Effector CD4-positive, alpha-beta T cell (primary cell): ENCODE measurements around the gene NUP50.
A peak's percentile ranks its signal among the peaks of the same experiment; 100 is the strongest.
"Not testable (repeated sequence)": the region's sequence is repeated elsewhere in the genome, so short reads cannot be mapped to it uniquely, and the experiment has no call there.

Source experiments
- DNase-seq: peaks from one replicate; pipeline ENCODE4 v3.0.0-alpha.2; 2020

NUP50 gene

DNA sequence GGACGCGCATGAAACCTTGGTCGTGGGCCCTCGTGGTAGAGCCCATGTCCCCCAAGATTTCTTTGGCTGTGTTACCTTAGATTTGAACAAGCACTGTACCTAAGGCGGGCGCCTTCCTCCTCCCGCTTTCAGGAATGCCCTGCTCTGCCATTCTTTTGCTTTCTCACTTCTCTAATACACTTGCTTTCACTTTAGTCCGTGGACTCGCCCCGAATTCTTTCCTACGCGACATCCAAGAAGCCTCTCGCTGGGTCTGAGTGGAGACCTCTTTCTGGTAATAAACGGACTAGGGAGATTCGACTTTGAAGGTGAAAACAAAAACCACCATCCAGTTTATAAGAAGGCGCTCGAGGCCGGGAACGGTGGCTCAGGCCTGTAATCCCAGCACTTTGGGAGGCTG, 1.2 kb upstream of the NUP50 start:
- no peak for DNase-seq

DNA sequence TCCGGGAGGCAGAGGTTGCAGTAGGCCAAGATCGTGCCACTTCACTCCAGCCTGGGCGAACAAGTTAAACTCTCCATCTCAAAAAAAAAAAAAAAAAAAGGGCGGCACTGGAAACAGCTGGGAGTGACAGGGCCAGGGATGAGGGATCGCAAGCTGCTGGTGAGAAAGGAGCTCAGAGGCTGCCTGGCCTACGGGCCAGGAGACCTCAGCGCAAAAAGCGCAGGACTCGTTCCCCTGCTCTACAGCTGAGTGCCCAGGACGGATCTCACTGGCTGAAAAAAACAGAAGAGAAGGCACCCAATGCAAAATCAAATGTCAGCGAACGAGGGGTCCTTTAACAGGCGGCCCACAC, 650 bp upstream of the NUP50 start:
- no peak for DNase-seq

DNA sequence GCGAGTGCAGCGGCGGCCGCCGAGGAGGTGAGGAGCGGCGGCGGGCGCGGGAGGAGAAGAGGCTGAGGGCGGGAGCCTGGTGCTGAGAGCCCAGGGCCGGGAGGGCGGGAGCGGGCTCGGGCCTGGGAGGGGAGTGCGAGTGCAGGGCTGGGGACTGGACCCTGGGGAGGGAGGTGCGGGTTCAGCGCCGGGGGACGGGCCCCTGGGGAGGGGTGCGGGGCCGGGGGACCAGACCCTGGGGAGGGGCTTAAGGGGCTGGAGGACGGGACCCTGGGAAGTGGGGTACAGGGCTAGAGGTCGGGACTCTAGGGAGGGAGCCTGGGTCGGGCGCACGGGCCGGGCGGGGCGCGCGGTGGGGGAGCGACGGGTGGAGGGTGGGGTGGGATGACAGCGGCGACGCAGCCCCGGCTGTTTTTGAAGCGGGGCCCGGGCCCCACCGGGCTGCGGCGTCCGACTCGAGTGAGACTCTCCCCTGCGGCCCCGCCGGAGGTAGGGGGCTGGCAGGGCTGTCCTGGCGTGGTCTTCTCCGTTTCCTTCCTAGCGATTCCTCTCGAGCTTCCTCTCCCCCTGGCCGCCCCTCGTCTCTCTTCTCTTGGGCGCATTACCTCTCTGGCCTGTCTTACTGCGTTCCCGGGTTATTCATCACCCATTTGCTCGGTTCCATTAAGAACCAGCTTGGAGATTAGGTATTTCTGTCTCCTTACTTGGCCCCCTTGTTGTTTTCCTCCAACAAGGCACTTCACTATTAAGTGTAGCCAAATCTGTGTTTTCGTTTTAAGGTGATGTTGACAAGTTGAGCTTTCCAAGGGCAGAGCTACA, 754 bp downstream of the NUP50 start:
- peak; percentile 18 for DNase-seq

DNA sequence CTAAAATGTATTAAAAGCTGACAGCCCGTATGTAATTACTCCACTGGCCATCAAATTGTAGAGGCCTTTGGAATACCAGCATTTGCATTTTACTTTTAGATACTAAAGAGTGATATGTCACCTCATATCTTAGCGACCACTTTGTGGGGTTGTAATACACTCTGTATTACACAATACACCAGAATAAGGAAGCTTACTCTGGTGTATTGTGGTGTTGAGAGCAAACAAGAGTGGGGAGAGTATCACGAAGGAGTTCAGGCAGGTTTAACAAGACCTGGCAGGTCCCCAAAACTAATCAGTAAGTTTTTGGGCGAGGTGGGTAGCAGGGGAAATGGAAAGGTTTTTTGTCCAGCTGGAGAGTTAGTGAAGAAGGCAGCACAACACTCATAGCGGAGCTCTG, 3.2 kb downstream of the NUP50 start:
- DNase-seq: no peak

DNA sequence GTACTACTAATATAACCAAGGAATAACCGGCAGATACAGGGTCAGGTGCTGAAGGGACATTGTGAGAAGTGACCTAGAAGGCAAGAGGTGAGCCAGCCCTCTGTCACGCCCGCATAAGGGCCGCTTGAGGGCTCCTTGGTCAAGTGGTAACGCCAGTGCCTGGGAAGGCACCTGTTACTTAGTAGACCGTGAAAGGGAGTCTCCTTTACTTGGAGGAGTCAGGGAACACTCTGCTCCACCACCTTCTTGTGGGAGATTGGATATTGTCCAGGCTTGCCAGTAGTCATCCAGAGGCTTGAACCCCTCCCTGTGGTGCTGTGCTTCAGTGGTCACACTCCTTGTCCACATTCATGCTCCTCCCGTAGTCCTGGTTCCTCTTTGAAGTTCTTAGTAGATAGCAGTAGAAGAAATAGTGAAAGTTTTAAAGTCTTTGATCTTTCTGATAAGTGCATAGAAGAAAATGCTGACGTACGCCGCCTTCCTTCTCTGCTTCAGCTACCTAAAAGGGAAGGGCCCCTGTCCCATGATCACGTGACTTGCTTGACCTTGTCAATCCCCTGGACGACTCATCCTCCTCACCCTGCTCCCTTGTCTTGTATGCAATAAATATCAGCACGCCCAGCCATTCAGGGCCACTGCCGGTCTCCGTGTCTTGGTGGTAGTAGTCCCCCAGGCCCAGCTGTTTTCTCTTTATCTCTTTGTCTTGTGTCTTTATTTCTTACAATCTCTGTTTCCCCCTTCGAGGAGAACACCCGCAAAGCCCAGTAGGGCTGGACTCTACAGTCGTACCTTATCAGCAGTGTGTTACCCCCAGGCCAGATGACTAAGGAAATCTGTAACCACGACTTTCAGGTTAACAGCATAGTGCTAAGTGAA, 6.1 kb downstream of the NUP50 start:
- DNase-seq: no peak

DNA sequence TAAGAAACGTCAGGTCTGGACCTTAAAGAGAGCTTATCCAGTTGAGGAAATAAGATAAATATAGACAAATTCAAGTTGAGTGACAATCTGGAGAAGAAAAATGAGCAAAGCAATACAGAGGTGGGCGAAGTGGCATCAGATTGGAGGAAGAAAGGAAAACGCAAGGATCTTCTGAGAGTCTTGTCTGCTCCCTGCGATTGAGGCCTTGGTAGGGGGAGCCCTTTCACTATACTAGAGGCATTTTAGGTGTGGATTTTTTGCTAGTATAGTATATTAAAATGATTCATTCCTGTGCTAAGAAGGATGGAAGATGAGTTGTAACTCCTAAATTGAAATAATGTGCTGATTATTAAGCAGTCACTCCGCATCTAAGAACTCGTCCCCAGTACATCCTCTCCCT, 8.1 kb downstream of the NUP50 start:
- no peak for DNase-seq

DNA sequence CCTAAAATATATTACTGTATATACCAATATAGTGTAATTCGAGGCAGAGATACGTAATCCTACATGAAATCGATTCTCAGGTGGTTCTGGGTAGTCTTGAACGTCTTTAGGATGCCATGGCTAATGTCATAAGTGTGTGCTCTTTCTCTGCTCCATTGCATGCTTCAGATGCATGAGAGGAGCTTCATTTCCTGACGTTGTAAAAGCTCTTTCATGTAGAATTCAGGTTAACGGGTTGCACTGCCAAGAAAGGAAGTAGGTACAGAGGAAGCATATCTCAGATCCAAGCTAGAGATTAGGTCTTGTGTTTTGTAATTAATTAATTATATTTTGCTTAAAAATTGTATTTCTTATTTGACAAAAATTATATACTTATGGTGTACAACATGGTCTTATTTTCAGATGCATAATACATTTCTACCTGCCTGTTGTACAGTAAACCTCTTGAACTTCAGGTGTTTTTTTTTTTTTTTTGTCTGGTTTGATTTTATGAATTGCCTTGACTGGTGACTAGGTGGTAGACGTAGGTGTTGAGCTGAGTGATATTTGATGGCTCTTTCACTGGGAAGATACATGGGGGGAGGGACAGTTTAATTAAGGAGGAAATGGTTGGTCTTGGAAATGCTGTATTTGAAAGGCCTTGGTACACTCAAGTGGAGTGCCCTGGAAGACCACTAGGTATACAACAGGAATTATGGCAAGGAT, 9.3 kb downstream of the NUP50 start:
- DNase-seq: no peak

DNA sequence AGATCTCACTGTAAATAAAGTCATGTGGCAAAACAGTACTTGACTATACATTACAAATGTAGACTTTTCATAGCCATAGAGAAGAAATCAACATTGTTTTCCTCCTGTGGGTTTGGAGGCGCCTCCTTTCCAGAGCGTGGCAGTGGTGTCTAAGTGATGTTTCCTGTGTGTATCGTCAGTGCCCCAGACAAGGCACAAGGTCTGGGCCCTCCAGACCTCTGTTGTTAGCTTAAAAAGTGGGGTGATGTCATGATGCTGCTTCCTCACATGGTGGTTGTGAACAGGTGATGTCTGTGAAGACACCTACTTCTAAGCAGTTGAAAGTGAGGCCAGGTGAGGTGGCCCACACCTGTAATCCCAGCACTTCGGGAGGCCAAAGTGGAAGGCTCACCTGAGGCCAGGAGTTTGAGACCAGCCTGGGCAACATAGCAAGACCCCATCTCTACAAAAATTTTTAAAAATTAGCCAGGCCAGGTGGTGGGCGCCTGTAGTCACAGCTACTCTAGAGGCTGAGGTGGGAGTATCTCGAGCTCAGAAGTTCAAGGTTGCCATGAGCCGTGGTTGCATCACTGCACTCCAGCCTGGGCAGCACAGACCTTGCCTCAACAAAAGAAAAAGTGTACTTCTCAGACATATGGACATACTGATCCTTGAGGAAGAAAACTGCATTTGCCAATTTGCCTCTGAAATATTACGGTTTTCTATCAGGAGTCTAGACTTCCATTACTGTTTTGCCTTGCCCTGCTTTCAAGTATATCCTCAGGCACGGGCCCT, 15.7 kb downstream of the NUP50 start:
- peak; percentile 38 for DNase-seq

DNA sequence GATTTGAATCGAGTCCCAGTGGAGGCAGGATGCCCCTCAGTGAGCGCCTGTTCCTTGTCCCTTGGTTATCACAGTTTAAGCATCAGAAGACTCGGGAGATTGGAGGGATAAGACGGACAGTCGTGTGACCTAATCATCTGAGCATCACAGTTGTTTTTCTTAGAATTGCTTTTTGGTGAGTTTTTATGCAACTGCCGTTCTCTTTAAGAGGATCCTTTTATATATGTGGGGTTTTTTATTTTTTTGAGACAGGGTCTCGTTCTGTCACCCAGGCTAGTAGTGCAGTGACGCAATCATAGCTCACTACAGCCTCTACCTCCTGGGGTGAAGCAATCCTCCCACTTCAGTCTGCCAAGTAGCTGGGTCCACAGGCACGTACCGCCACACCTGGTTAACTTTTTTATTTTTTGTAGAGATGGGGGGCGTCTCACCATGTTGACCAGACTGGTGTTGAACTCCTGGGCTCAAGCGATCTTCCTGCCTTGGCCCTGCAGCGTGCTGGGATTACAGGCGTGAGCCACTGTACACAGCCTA, 16.5 kb downstream of the NUP50 start:
- no peak for DNase-seq

DNA sequence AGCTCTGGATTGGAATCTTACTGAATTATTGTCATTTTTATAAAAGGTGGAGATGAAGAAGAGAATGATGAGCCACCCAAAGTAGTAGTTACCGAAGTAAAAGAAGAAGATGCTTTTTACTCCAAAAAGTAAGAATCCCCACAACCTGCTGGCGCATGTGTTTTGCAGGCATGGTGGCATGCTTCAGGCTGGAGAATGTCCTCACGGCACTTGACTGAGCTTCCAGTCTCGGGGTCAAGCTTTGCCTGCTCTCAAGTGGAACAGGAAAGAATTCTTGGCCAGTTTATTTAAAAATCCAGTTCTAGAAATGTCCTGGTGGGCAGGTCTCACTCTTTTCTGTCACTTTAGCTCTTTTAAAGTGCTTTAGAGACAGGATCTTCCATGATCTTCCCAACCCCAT, 17.5 kb downstream of the NUP50 start:
- DNase-seq: no peak

DNA sequence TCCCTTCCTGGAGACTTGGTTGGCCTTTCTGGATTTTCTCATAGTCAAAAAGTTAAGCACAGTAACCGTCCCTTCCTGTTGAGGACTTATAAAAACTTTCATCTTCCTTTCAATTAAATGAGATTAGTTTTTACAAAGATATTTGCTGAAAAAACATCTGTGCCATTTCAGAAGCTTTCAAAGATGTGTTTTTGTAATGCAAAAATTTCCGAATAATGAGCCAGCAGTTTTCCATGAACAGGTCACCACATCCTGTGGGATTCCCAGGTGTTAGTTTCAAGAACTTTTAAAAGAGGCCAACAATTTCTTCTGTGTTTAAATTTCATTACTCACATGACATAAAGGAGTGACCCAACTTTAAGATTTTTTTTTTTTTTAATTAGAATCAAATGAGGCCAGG, 18.0 kb downstream of the NUP50 start:
- DNase-seq: no peak

DNA sequence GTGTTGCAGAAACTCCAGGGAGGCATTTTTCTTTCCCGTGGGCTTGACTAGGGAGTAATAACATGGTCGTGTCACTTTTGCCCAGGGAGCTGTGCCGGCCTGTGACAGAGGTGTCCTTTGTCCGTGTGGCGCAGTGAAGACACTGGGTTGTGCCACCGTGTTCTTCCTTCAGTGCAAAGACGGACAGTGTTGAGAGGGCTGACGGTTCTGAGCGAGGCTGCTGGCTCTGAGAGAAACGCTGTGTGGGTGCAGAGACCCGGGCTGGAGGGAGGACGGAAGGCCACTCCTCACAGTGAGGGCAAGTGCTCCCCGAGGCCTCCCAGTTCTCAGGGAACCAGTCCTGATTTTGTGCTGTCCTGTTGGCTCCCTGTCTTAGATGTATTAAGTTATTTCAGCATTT, 20.2 kb downstream of the NUP50 start:
- DNase-seq: no peak

DNA sequence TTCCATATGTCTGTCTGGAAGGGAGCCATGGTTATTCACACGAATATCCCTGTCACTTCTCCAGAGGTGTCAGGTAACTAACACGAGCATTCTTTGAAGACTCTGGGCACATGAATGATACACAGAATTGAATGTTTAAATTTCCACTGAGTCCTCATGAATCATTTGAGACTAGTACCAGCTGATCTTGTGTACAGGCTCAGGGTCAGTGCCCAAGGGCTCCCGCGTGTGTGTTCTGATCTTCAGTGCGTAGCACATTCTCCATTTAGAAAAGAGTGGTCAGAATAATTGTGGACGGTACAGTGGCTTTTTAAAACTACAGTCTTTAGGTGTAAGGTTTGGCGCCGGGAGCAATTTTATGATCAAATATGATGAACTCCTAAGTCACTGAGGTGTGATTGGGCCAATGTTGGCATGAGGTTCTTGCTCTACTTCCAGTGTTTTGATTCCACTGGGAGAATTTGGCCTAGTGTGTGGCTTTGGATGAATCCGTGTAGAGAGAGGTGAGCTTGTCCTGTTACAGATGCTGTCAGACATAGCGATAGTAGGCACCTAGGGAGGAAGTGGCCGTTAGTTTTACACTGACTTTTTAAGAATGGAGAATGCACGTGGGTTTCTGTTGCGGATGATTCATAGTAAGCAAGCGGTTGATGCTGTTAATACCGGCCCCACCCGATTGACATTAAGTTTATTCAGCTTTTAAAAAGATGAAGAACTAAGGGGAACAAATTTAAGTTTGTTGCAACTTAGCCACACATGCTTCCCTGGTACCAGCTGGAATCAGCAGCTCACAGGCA, 22.2 kb downstream of the NUP50 start:
- no peak for DNase-seq

DNA sequence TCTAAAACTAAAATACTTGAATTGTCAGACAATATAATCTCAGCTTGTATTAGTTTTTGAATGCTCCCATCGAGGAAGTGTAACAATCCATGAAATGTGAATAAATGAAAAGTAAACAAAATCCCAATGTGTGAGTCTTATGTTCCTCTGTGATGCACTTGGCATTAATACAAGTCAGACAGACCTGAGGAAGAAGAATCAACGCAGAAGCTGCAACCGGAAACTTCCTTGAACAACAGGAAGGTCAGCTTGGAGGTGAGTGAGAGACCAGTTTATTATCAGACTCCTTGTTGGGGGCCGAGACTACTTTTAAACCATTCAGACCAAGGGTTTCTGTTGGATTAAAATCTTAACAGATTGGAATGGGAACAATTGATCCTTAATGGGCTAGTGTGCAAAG, 24.2 kb downstream of the NUP50 start:
- DNase-seq: no peak

DNA sequence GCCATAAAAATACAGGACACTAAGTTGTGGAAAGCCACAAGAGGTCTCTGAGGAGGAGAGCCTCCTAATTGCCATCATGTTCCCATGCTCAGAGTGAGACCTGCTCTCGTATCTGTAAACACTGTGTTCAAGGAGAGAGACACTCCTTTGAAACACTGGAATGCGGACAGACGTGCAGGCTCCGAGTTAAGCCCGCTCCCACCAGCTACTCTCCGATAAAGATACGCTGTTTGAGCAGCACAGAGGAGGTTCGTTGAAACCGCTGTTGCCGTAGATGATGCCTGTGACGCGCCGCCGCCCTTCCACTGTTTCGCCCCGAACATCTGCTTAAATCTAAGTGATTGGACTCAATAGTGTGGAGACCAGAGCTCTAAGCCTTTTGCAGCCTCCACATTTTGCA, 25.1 kb downstream of the NUP50 start:
- DNase-seq: no peak

DNA sequence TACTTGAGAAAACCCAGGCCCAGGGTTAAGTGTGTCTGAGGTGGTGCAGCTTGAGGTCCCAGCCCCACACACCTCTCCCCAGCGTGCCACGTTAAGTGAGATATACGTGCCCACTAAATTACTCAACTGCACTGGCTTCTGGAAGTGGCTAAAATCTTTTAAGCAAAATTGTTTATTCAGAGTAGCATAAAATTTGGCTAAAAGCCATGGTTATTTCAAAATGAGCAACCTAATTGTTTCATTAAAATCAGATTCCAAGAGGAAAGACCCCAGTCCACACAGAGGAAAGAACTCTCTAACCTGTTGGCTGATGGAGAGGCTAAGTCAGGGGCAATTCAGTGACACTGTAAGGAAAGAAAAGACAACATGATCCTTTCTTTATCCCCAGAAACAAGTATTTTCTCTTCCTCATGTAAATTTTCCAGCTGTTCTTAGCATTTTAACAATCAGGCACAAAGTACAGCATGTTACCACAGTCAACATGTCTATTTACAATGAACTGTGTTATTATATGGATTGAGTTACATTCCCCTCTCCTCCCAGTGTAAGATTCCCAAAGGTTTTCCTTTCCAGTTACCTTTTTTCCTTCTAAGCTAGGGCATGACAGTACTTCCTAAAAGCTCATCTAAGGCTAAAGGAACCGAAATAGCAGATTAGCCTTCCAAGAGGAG, 26.6 kb downstream of the NUP50 start:
- no peak for DNase-seq

DNA sequence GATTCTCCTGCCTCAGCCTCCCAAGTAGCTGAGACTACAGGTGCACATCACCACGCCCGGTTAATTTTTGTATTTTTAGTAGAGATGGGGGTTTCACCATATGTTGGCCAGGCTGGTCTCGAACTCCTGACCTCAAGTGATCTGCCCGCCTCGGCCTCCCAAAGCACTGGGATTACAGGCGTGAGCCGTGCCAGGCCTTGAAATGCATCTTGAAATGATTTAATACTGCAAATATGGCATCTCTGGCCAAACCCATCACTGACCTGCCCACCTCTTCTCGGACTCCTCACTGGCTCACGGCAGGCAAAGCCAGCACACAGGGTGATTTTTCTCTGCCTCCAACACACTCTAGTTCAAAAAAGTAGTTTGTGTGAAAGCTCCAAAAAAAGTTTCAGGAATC, 28.0 kb downstream of the NUP50 start:
- DNase-seq: not testable (repeated sequence)

DNA sequence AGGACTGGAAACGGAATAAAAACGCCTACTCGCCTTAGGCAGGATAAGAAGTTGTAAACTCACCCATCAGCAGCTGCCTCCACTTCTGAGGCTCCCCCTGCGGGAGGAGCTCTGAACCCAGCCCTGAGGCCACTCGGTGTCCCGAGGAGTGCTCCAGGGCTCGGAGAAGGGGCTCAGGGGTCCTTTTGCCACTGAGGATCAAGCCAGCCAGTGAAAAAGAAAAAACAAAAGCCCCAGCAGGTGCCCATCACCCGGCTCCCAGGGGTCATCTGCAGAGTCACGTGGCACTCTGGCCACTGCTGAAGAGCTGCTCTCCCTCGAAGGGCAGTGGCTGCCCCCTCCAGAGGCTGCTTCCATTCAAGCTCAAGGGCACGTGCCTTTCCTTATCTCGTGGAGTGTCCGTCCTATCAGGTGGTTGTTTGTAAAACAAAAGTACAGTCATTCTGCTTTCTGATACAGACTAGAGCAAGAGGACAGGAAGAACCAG, 29.0 kb downstream of the NUP50 start:
- no peak for DNase-seq

DNA sequence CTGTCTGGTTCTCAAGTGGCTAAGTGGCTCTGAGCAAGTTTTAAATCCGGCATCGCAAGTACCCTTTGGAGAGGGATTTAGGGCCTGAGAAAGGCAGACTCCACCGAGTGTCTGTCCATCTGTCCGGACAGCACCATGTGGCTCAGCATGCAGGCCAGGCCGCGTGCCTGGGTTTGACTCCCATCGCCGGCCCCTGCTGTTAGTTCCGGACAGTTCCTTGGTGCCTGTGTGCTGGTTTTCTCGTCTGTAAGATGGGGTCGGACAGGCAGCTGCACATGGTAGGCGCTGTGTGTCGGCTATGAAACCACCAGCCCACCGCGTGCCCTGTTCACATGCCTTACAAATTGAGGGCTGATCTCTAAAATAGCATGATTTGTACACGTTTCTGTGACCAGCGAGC, 31.0 kb downstream of the NUP50 start:
- DNase-seq: no peak

DNA sequence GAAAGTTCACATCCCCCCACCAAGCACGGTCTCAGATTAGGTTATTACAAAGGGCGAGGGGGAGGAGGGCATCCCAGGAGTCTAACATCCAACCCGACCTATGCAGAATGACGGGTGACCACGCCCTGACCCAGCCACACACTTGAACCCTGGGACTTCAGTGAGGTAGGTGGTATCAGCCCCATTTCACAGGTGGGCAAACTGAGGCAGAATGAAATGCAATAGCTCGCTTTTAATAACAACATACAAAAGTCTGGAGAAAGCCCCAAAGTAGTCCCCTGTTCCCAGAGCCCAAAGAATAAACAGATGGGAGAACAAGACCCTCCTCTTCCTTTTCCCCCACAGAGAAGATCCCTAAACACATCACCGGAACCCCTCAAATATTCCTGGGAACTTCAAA, 31.9 kb downstream of the NUP50 start:
- DNase-seq: no peak

DNA sequence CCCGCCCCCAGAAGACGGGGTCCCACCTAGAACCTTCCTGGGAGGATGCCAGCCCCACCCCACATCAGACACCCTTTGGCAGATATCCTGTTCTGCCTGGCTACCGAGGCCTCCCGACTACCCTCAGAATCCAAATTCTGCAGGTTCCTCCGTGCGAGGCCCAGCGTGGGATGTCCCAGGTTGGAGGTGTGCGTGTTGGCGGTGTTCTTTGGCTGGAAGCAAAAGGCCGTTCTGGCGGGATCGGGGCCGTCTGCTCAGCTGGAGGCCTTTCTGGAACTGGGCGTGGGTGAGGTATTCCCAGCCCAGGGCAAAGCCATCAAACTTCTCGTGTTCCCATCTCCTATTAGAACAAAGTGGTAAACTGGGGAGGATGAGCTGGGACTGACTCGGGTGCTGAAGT, 32.6 kb downstream of the NUP50 start:
- no peak for DNase-seq
